HepG2 (cell line): ENCODE results near the gene TBC1D22A. TPM values are rescaled to one million over a fixed set of nuclear protein-coding genes. Genes with fewer than 3 reads are reported as not detected.

Experiments used
- ATAC-seq: fragments of 200-7000 bp; cut with Tn5 transposase; 3 replicates; pipeline ENCODE4 v1.9.1; 2020; ENCODE audit warnings: mild to moderate bottlenecking, moderate library complexity
- BruUV-seq: library from RNA; stranded (reverse); fragments of 400-500 nt; replicated peaks from 2 replicates; lab custom pipeline; 2021; lab: Mats Ljungman, UMichigan
- CTCF ChIA-PET: fragments of 300-600 bp; formaldehyde crosslinking; extraction: SDS; loops from one replicate; lab custom pipeline; 2021; ENCODE audit warnings: low total read pairs, inconsistent platforms, low intra/inter-chr PET ratio; lab: Yijun Ruan, JAX
- POLR2A ChIA-PET: fragments of 350-600 bp; sonication (Branson Sonifier 250); formaldehyde crosslinking; loops from one replicate; lab custom pipeline; 2020; ENCODE audit warnings: antibody characterized with exemption, inconsistent platforms; lab: Yijun Ruan, JAX
- DNase-seq: peaks from one replicate; pipeline ENCODE4 v3.0.0-alpha.2; 2015; ENCODE audit warnings: low spot score
- FAIRE-seq: peaks from 3 replicates; lab custom pipeline; 2011; peaks lifted over from hg19 to GRCh38; lab: Jason Lieb, UNC
- H2AFZ ChIP-seq: one replicate; pipeline ENCODE4 v1.6.1; 2011; ENCODE audit warnings: low read length, inconsistent platforms
- H3K27ac ChIP-seq: fragments of 300-600 bp; 3 replicates; pipeline ENCODE4 v1.8.0; 2011; ENCODE audit warnings: mixed run types, mild to moderate bottlenecking, mixed read lengths, low read length, inconsistent platforms; ENCODE audit not compliant: insufficient read depth; ENCODE audit errors: extremely low read length
- H3K27me3 ChIP-seq, 2 experiments: fragments of 200-600 bp in 1 of 2; 2 replicates in 1 of 2; 3 replicates in 1 of 2; pipeline versions ENCODE4 v1.6.0 to v1.8.0; 2011; ENCODE audit warnings: low read length in 2 of 2, mild to moderate bottlenecking in 2 of 2, moderate library complexity in 2 of 2, inconsistent platforms in 1 of 2; ENCODE audit not compliant: insufficient read depth in 2 of 2, control insufficient read depth in 1 of 2
- H3K36me3 ChIP-seq, 2 experiments: fragments of 200-600 bp in 1 of 2; replicated peaks in 1 of 2; 2 replicates in 1 of 2; 3 replicates in 1 of 2; pipeline versions ENCODE4 v1.5.1 to v1.8.0; 2011; ENCODE audit warnings: low read length in 2 of 2, inconsistent platforms in 1 of 2; ENCODE audit not compliant: insufficient read depth in 2 of 2, control insufficient read depth in 1 of 2
- H3K4me1 ChIP-seq: 2 replicates; pipeline ENCODE4 v1.5.1; 2012; ENCODE audit warnings: low read length, inconsistent platforms; ENCODE audit not compliant: insufficient read depth
- H3K4me2 ChIP-seq: 2 replicates; pipeline ENCODE4 v1.6.0; 2011; ENCODE audit warnings: low read depth, low read length, inconsistent platforms
- H3K4me3 ChIP-seq, 3 experiments: fragments of 200-600 bp in 1 of 3; sonication (generic), shearing (Covaris generic) in 1 of 3; replicated peaks in 1 of 3; 2 replicates each; pipeline ENCODE4 v1.5.1; 2011 to 2016; ENCODE audit warnings: low read length in 3 of 3, inconsistent platforms in 2 of 3, low read depth in 2 of 3, mild to moderate bottlenecking in 2 of 3, control low read depth in 1 of 3, mixed read lengths in 1 of 3; ENCODE audit not compliant: insufficient read depth in 1 of 3
- H3K79me2 ChIP-seq: one replicate; pipeline ENCODE4 v1.6.1; 2011; ENCODE audit warnings: low read length, inconsistent platforms; ENCODE audit not compliant: insufficient read depth
- H3K9ac ChIP-seq: 2 replicates; pipeline ENCODE4 v1.6.0; 2011; ENCODE audit warnings: mild to moderate bottlenecking, low read depth, low read length, inconsistent platforms; ENCODE audit not compliant: insufficient read depth
- H3K9me3 ChIP-seq: 2 replicates; pipeline ENCODE4 v1.5.1; 2012; ENCODE audit warnings: mild to moderate bottlenecking, low read length
- H4K20me1 ChIP-seq: 2 replicates; pipeline ENCODE4 v1.6.0; 2011; ENCODE audit warnings: inconsistent platforms, mild to moderate bottlenecking, low read length, moderate library complexity; ENCODE audit not compliant: insufficient read depth
- DBP ChIP-seq: sonication (generic); formaldehyde crosslinking; IDR thresholded peaks from 2 replicates; pipeline ENCODE4 v1.4.0; 2020; ENCODE audit warnings: missing genetic modification reagents; ENCODE audit errors: not compliant biosample characterization
- ONECUT2 ChIP-seq: sonication (generic); formaldehyde crosslinking; IDR thresholded peaks from 2 replicates; pipeline ENCODE4 v1.4.0; 2020; ENCODE audit warnings: missing genetic modification reagents
- SP5 ChIP-seq: IDR thresholded peaks from 2 replicates; pipeline ENCODE4 v1.6.1; 2016; ENCODE audit warnings: low read depth, borderline replicate concordance
- ZNF160 ChIP-seq: sonication (generic); formaldehyde crosslinking; IDR thresholded peaks from 2 replicates; pipeline ENCODE4 v1.8.0; 2022; ENCODE audit warnings: mild to moderate bottlenecking, inconsistent platforms, missing genetic modification reagents
- WGBS: methylation state at CpG from one replicate; pipeline ENCODE4 v1.1.6; 2017; ENCODE audit warnings: low lambda C conversion rate; 5-methylcytosine and 5-hydroxymethylcytosine counted together
- in situ Hi-C: cut with HindIII; loops from 2 replicates; pipeline ENCODE4 v1.10.0; 2017; ENCODE audit warnings: low pct_unique_long_range_greater_than_20kb; ENCODE audit not compliant: extremely low pct_ligation_motif_present
- intact Hi-C: fragments of 100-400 bp; cut with micrococcal nuclease; formaldehyde crosslinking; loops from one replicate; pipeline ENCODE4 v1.10.0; 2022; ENCODE audit not compliant: unreplicated experiment
- polyA plus RNA-seq, 8 experiments: library from polyadenylated mRNA; depleted of rRNA in 3 of 8; stranded (reverse) in 7 of 8; unstranded in 1 of 8; fragments of >200 nt; fragmentation: Illumina TruSeq in 4 of 8; extraction: Trizol in 4 of 8; gene quantifications; 2 replicates each; pipeline versions ENCODE4 v1.2.1 to v1.2.3, GENCODE V29; 2011 to 2016; ENCODE audit warnings: low read depth in 4 of 8, missing spikeins in 1 of 8, mixed read lengths in 1 of 8; ENCODE audit not compliant: insufficient read depth in 1 of 8
- total RNA-seq, 5 experiments: library from RNA; depleted of rRNA; stranded (reverse); fragments of >200 nt; fragmentation: Illumina TruSeq; extraction: Trizol; gene quantifications; 2 replicates each; pipeline ENCODE4 v1.2.3, GENCODE V29; 2016; ENCODE audit warnings: low read depth in 1 of 5

The TBC1D22A gene
- total and polyA plus RNA-seq, 2 of the 13 experiments (the other 11 are each of a cell fraction or from before 2014, with no cell fraction given), result 17.3 to 18.0 TPM

GRCh38 chr22:46834021-46834737, 71.7 kb downstream of the TBC1D22A start (continued):
- no peak for TF ChIP-seq DBP (CRISPR knock-in tag)

GRCh38 chr22:46835288-46835687, 72.8 kb downstream of the TBC1D22A start:
- ATAC-seq (no peak), DNase-seq (no peak), FAIRE-seq (no peak)
- peaks cover 16% of the 10 kb centered on the region for H3K9me3 ChIP-seq
- no peaks in the 10 kb centered on the region for H3K27me3 ChIP-seq
- in situ Hi-C loops, result no loop called here
- no peak overlapping the region for H2AFZ ChIP-seq
- H3K4me1 ChIP-seq, result peaks cover 7% of the 10 kb centered on the region
- CTCF ChIA-PET, result no interaction called here
- no peaks in the 10 kb centered on the region; the same call in 1 of the 2 replicates for H4K20me1 ChIP-seq
- intact Hi-C loops, result no loop called here
- H3K36me3 ChIP-seq, result peaks cover 2 to 6% of the 10 kb centered on the region in 2 experiments; a peak in 2 of 5 replicates
- H3K27ac ChIP-seq, result no peak overlapping the region
- H3K4me3 ChIP-seq, result no peak overlapping the region
- no TSS peak for BruUV-seq
- WGBS, result 98% methylated on average over 2 of the region's 2 CpGs
- no peak for TF ChIP-seq SP5 (CRISPR knock-in tag)
- peak; percentile 100 for TF ChIP-seq ZNF160 (CRISPR knock-in tag)
- POLR2A ChIA-PET, result no interaction called here
- H3K79me2 ChIP-seq, result peaks cover 3% of the 10 kb centered on the region
- no peak overlapping the region for H3K9ac ChIP-seq
- no peak overlapping the region for H3K4me2 ChIP-seq

- no TSS peak for BruUV-seq
These were observed 73.2 kb downstream of the TBC1D22A start for GRCh38 chr22:46835693-46836092.

More at GRCh38 chr22:46835693-46836092, 73.2 kb downstream of the TBC1D22A start:
- H2AFZ ChIP-seq, result no peak overlapping the region
- no peaks in the 10 kb centered on the region; the same call in 1 of the 2 replicates for H4K20me1 ChIP-seq
- no peak for DNase-seq
- ChIA-PET POLR2A (no interaction called here), CTCF (no interaction called here)
- H3K9ac ChIP-seq, result no peak overlapping the region
- peaks cover 7% of the 10 kb centered on the region for H3K4me1 ChIP-seq
- no peak for FAIRE-seq
- no peak overlapping the region for H3K4me2 ChIP-seq
- H3K27ac ChIP-seq, result no peak overlapping the region
- intact Hi-C loops, result no loop called here
- peaks cover 3% of the 10 kb centered on the region for H3K79me2 ChIP-seq
- no peak for TF ChIP-seq ONECUT2 (CRISPR knock-in tag)
- in situ Hi-C loops, result no loop called here
- ATAC-seq, result no peak
- peaks cover 16% of the 10 kb centered on the region for H3K9me3 ChIP-seq
- no peaks in the 10 kb centered on the region for H3K27me3 ChIP-seq
- H3K36me3 ChIP-seq, result peaks cover 2 to 6% of the 10 kb centered on the region in 2 experiments; a peak in 2 of 5 replicates
- 95% methylated on average over 2 of the region's 2 CpGs for WGBS
- no peak overlapping the region for H3K4me3 ChIP-seq
